GM18517 (cell line): ENCODE data around the gene TRPM3.

Experiments used
- ATAC-seq: cut with Tn5 transposase; IDR thresholded peaks from one replicate; pipeline ENCODE4 v1.9.1; 2021; ENCODE audit warnings: mild to moderate bottlenecking, moderate library complexity; ENCODE audit not compliant: unreplicated experiment

Gene TRPM3

GRCh38 chr9:70498866-70499265, 622.6 kb downstream of the TRPM3 start:
- no peak for ATAC-seq

- ATAC-seq = no peak
Measured at GRCh38 chr9:70496244-70496643, 625.2 kb downstream of the TRPM3 start.

GRCh38 chr9:70495514-70495913, 625.9 kb downstream of the TRPM3 start:
- ATAC-seq = no peak

GRCh38 chr9:70494221-70494620, 627.2 kb downstream of the TRPM3 start:
- no peak for ATAC-seq

- ATAC-seq = no peak
Measured at GRCh38 chr9:70493029-70493428, 628.4 kb downstream of the TRPM3 start.

- ATAC-seq = no peak
Measured at GRCh38 chr9:70492319-70492777, 629.1 kb downstream of the TRPM3 start.

GRCh38 chr9:70491426-70492318, 629.7 kb downstream of the TRPM3 start:
- no peak for ATAC-seq

- no peak for ATAC-seq
Measured at GRCh38 chr9:70490478-70490877, 630.9 kb downstream of the TRPM3 start.

GRCh38 chr9:70488793-70489105, 632.7 kb downstream of the TRPM3 start:
- ATAC-seq = no peak

GRCh38 chr9:70488098-70488792, 633.2 kb downstream of the TRPM3 start:
- no peak for ATAC-seq

- no peak for ATAC-seq
Measured at GRCh38 chr9:70486127-70486526, 635.3 kb downstream of the TRPM3 start.

- ATAC-seq = no peak
Measured at GRCh38 chr9:70485273-70485858, 636.1 kb downstream of the TRPM3 start.

- ATAC-seq = no peak
Measured at GRCh38 chr9:70484232-70485130, 636.9 kb downstream of the TRPM3 start.

- ATAC-seq = no peak
Measured at GRCh38 chr9:70481471-70481870, 640.0 kb downstream of the TRPM3 start.

- ATAC-seq = no peak
Measured at GRCh38 chr9:70480405-70480980, 640.9 kb downstream of the TRPM3 start.

- no peak for ATAC-seq
Measured at GRCh38 chr9:70479880-70480291, 641.5 kb downstream of the TRPM3 start.
